Fibroblast of lung (primary cell): ENCODE data around the gene RAB35.

Experiments used
- CTCF ChIP-seq, 2 donors: IDR thresholded peaks in 1 of 2; conservative IDR thresholded peaks in 1 of 2; 1 replicate in 1 of 2; 2 replicates in 1 of 2; pipeline ENCODE4 v1.5.1; 2011 to 2012; ENCODE audit warnings: low read length in 2 of 2, control low read depth in 1 of 2, inconsistent platforms in 1 of 2, low read depth in 1 of 2, mild to moderate bottlenecking in 1 of 2
- EZH2 ChIP-seq: IDR thresholded peaks from 2 replicates; pipeline ENCODE4 v1.5.1; 2012; ENCODE audit warnings: low read length, control low read depth, mild to moderate bottlenecking; ENCODE audit errors: missing control alignments

- no peak for TF ChIP-seq CTCF (conservative IDR thresholded peaks at IDR 0.05 in 1 of 2, IDR thresholded peaks at IDR 0.05 in 1 of 2; ENCODE audit: low read depth in 1 of 2, low read length in 2 of 2)
- no peak for TF ChIP-seq EZH2
Measured at GRCh38 chr12:120162763-120163162, 46.2 kb upstream of the RAB35 start.
